Neural cell (in vitro differentiated cells): ENCODE measurements around the gene MYLK.

Experiments
- CTCF ChIP-seq: fragments of 450-650 bp; IDR thresholded peaks from 2 replicates; pipeline ENCODE4 v1.5.1; 2014; ENCODE audit warnings: antibody characterized with exemption, mild to moderate bottlenecking, moderate library complexity; ENCODE audit not compliant: poor library complexity, severe bottlenecking
- EP300 ChIP-seq: fragments of 450-650 bp; conservative IDR thresholded peaks from 2 replicates; pipeline ENCODE4 v1.6.1; 2014; ENCODE audit warnings: antibody characterized with exemption, mild to moderate bottlenecking, moderate library complexity; ENCODE audit not compliant: poor library complexity, severe bottlenecking
- EZH2 ChIP-seq: fragments of 200-600, 300-800 bp; shearing (Covaris generic), sonication (generic); IDR thresholded peaks from 2 replicates; pipeline ENCODE4 v1.6.1; 2014; ENCODE audit warnings: antibody characterized with exemption, low read length, borderline replicate concordance, mild to moderate bottlenecking; ENCODE audit not compliant: insufficient read depth, poor library complexity, severe bottlenecking
- MXI1 ChIP-seq: fragments of 450-650 bp; conservative IDR thresholded peaks from 2 replicates; pipeline ENCODE4 v1.6.1; 2014; ENCODE audit warnings: antibody characterized with exemption, mild to moderate bottlenecking; ENCODE audit not compliant: poor library complexity, severe bottlenecking
- POLR2AphosphoS5 ChIP-seq: IDR thresholded peaks from 2 replicates; pipeline ENCODE4 v1.6.1; 2012
- RAD21 ChIP-seq: fragments of 450-650 bp; conservative IDR thresholded peaks from 2 replicates; pipeline ENCODE4 v1.6.1; 2014; ENCODE audit warnings: antibody characterized with exemption, mild to moderate bottlenecking, moderate library complexity
- SMC3 ChIP-seq: fragments of 450-650 bp; conservative IDR thresholded peaks from 2 replicates; pipeline ENCODE4 v1.6.1; 2014; ENCODE audit warnings: antibody characterized with exemption, mild to moderate bottlenecking, moderate library complexity; ENCODE audit not compliant: poor library complexity
- TAF1 ChIP-seq: IDR thresholded peaks from 2 replicates; pipeline ENCODE4 v1.6.1; 2012; ENCODE audit warnings: low read depth
- TF ChIP-seq, protein P1 (sequence below): IDR thresholded peaks from 2 replicates; pipeline ENCODE4 v1.6.1; 2012; ENCODE audit warnings: borderline replicate concordance

DNA sequence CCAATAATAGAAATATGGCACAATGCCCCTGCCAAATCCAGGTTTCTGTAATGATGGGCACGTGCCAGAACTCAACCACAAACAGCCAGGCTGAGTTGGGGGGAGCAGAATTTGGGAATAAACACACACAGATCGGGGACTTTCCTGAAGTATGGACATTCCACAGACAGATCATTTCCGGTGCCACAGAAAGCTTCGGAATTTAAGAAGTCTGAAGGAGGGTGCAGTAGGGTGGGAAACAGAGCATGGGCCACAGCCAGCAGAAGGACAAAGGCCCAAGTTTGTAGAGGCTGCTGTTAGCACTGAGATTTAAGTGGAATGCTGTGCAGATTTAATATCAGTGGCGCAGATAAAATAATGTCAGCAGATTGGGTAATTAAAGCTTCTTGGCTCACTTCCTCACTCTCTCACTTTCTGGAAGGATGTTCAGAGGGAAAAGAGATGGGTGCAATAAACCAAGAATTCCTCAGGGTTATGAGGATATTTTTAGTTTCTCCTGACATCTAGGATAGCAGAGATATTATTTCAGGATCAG, 67.4 kb downstream of the MYLK start:
- TF ChIP-seq CTCF = no peak
- TF ChIP-seq POLR2AphosphoS5 = no peak
- no peak for TF ChIP-seq TAF1
- TF ChIP-seq EZH2 = no peak
- TF ChIP-seq, protein P1, sequence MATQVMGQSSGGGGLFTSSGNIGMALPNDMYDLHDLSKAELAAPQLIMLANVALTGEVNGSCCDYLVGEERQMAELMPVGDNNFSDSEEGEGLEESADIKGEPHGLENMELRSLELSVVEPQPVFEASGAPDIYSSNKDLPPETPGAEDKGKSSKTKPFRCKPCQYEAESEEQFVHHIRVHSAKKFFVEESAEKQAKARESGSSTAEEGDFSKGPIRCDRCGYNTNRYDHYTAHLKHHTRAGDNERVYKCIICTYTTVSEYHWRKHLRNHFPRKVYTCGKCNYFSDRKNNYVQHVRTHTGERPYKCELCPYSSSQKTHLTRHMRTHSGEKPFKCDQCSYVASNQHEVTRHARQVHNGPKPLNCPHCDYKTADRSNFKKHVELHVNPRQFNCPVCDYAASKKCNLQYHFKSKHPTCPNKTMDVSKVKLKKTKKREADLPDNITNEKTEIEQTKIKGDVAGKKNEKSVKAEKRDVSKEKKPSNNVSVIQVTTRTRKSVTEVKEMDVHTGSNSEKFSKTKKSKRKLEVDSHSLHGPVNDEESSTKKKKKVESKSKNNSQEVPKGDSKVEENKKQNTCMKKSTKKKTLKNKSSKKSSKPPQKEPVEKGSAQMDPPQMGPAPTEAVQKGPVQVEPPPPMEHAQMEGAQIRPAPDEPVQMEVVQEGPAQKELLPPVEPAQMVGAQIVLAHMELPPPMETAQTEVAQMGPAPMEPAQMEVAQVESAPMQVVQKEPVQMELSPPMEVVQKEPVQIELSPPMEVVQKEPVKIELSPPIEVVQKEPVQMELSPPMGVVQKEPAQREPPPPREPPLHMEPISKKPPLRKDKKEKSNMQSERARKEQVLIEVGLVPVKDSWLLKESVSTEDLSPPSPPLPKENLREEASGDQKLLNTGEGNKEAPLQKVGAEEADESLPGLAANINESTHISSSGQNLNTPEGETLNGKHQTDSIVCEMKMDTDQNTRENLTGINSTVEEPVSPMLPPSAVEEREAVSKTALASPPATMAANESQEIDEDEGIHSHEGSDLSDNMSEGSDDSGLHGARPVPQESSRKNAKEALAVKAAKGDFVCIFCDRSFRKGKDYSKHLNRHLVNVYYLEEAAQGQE = no peak
- TF ChIP-seq MXI1 = no peak
- TF ChIP-seq EP300 = no peak
- TF ChIP-seq RAD21 = no peak
- no peak for TF ChIP-seq SMC3
